NT2/D1 (cell line): Measurements from ENCODE around the gene TSHZ3.

Source experiments
- DNase-seq: peaks from one replicate; pipeline ENCODE4 v3.0.0-alpha.2; 2011; ENCODE audit warnings: low read depth, low spot score
- H3K27me3 ChIP-seq: 2 replicates; pipeline ENCODE4 v1.6.0; 2011; ENCODE audit warnings: mild to moderate bottlenecking; ENCODE audit not compliant: insufficient read length, insufficient read depth
- H3K36me3 ChIP-seq: 2 replicates; pipeline ENCODE4 v1.6.1; 2011; ENCODE audit warnings: mild to moderate bottlenecking, low read length, mixed read lengths; ENCODE audit not compliant: insufficient read depth, insufficient read length
- H3K4me1 ChIP-seq: 2 replicates; pipeline ENCODE4 v1.5.1; 2011; ENCODE audit not compliant: insufficient read depth, insufficient read length
- H3K4me3 ChIP-seq: 2 replicates; pipeline ENCODE4 v1.5.1; 2011; ENCODE audit warnings: low read depth; ENCODE audit not compliant: insufficient read length
- H3K9ac ChIP-seq: 2 replicates; pipeline ENCODE4 v1.6.0; 2011; ENCODE audit warnings: low read depth; ENCODE audit not compliant: insufficient read length
- H3K9me3 ChIP-seq: 2 replicates; pipeline ENCODE4 v1.5.1; 2011; ENCODE audit warnings: mild to moderate bottlenecking, low read length; ENCODE audit not compliant: insufficient read depth
- SUZ12 ChIP-seq: IDR thresholded peaks from 2 replicates; pipeline ENCODE4 v1.6.1; 2011; ENCODE audit not compliant: insufficient read length, insufficient read depth; ENCODE audit errors: extremely low read depth
- YY1 ChIP-seq: IDR thresholded peaks from 2 replicates; pipeline ENCODE4 v1.6.1; 2011; ENCODE audit not compliant: insufficient read length, insufficient read depth
- ZNF274 ChIP-seq: IDR thresholded peaks from 2 replicates; pipeline ENCODE4 v1.6.1; 2011; ENCODE audit warnings: mild to moderate bottlenecking, low read depth, low read length

TSHZ3 gene

DNA sequence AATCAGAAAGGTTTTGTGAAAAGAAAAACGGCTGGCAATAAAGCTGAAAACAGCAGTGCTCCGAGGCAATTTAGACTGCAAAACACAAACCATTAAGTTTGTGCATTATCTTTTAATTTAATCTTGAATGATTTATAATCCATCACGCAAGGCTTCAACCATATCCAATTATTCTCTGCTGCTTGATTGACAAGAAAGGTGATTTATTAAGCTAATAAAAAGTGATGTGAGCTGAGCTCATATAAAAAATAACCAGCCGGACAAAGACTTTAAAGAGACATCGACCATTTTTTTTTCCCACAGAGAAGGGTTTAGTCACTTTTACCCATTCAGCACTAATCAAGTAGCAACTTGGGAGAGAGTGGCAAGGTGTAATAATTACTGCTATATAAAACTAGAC lies 33.6 kb downstream of the TSHZ3 start:
- Histone ChIP-seq H3K9me3 (no peaks in the 10 kb centered on the region), H3K9ac (no peak overlapping the region), H3K4me1 (peaks cover 3% of the 10 kb centered on the region), H3K36me3 (no peaks in the 10 kb centered on the region), H3K4me3 (no peak overlapping the region), H3K27me3 (no peaks in the 10 kb centered on the region)
- DNase-seq = no peak
- TF ChIP-seq SUZ12 (no peak), ZNF274 (no peak), YY1 (no peak)

DNA sequence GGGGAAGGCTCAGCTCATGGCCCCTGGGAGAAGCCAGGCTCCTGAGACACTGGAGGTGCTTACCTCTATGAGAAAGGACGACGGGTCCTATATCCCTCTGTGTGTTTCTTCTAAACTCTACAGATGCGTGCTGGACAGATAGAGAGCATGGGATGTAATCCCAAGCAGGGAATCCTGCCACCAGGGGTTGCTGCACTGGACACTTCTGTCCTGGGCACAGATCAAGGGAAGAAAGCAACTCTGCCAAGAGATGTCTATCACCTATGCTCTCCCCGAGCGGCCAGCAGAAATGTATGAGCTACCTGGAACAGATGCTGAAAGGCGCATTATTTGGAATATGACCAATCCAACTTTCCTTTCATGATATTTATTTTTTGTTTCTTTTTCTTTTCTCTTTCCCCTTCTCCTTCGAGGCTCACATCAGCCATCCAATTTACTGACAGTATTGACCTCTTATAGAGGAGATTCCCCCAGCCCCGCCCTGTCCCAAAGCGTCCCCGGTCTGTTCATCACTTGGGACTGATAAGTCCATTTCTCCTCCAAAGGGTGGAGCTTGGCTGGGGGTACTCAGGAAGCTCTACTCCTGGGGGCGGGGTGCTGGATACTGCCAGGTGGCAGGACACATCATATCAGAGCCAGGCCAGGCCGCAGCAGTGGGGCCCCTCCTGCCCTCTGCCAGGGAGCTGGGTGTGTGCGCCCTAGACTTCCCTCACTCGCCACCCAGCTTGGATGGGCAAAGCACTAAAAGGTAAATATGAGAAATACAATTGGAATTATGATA lies 34.2 kb downstream of the TSHZ3 start:
- H3K9ac ChIP-seq = no peak overlapping the region
- TF ChIP-seq ZNF274 (no peak), YY1 (no peak), SUZ12 (no peak)
- peaks cover 3% of the 10 kb centered on the region for H3K4me1 ChIP-seq
- H3K9me3 ChIP-seq = no peaks in the 10 kb centered on the region
- H3K27me3 ChIP-seq = no peaks in the 10 kb centered on the region
- DNase-seq = no peak
- no peak overlapping the region for H3K4me3 ChIP-seq
- no peaks in the 10 kb centered on the region for H3K36me3 ChIP-seq

DNA sequence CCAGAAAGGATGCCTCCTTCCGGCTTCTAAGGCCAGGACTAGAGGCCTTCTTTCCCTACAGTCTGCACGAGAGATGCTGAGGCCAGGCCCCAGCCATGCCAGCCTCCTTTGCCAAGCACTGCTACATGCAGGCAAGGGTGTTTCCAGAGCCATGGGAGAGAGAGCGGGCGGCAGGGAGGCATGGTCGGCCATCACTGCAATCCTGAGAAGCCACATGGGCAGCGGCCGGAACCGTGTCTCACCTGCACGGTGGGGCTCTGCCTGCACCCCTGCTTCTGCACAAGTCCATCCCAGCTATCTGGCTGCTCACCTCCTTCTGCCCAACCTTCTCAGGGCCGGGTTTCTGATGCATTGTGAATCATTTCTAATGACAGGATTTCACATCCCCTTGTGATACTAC lies 35.1 kb downstream of the TSHZ3 start:
- no peak overlapping the region for H3K9ac ChIP-seq
- H3K36me3 ChIP-seq = no peaks in the 10 kb centered on the region
- H3K4me3 ChIP-seq = no peak overlapping the region
- DNase-seq = no peak
- H3K4me1 ChIP-seq = peaks cover 3% of the 10 kb centered on the region
- no peaks in the 10 kb centered on the region for H3K9me3 ChIP-seq
- no peaks in the 10 kb centered on the region for H3K27me3 ChIP-seq
- TF ChIP-seq SUZ12 (no peak), ZNF274 (no peak), YY1 (no peak)

- H3K9me3 ChIP-seq = no peaks in the 10 kb centered on the region
- TF ChIP-seq YY1 (no peak), ZNF274 (no peak), SUZ12 (no peak)
Measured at GRCh38 chr19:31313291-31314030, 35.8 kb downstream of the TSHZ3 start.

GRCh38 chr19:31312677-31313244 lies 36.5 kb downstream of the TSHZ3 start:
- Histone ChIP-seq H3K9me3 (no peaks in the 10 kb centered on the region), H3K4me1 (peaks cover 3% of the 10 kb centered on the region)

More at GRCh38 chr19:31313291-31314030, 35.8 kb downstream of the TSHZ3 start:
- Histone ChIP-seq H3K4me1 (peaks cover 3% of the 10 kb centered on the region), H3K9ac (no peak overlapping the region), H3K36me3 (no peaks in the 10 kb centered on the region), H3K4me3 (no peak overlapping the region), H3K27me3 (no peaks in the 10 kb centered on the region)
- DNase-seq = no peak

DNA sequence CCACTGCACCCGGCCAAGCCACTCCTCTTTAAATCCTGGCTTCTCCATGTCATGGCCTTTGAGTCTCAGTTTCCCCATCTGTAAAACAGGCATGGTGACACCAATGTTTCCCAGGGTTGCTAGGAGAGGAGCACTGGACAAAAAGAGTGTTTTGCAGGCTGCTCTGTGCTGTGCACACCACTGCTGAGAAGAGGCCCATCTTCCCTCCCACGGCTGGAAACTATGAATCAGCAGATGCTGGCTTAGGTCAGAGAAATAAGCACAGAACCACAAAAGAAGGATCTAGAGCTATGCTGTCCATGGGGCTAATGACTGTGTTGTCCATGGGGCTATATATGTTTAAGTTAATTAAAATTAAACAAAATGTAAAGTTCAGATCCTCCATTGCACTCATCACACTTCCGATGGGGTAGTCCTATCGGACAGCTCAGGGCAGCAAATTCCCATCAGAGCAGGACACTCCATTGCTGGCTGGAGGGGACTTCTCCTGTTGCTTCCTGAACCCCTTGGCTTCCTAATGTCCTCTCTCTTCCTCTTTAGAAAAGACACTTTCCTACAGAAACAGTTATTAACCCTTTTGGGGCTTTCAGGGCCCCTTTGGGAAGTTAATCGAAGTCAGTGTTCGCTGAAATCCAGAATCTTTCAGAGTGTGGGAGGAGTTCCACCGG lies 37.1 kb downstream of the TSHZ3 start:
- no peak for TF ChIP-seq SUZ12
- TF ChIP-seq ZNF274 = no peak
- no peak for TF ChIP-seq YY1
- Histone ChIP-seq H3K9ac (no peak overlapping the region), H3K4me1 (peaks cover 3% of the 10 kb centered on the region), H3K9me3 (no peaks in the 10 kb centered on the region), H3K36me3 (no peaks in the 10 kb centered on the region), H3K4me3 (no peak overlapping the region), H3K27me3 (no peaks in the 10 kb centered on the region)
- DNase-seq = no peak

More at GRCh38 chr19:31312677-31313244, 36.5 kb downstream of the TSHZ3 start:
- no peak for TF ChIP-seq SUZ12
- no peak for TF ChIP-seq ZNF274
- TF ChIP-seq YY1 = no peak
- H3K9ac ChIP-seq = no peak overlapping the region
- no peak for DNase-seq
- no peak overlapping the region for H3K4me3 ChIP-seq
- H3K27me3 ChIP-seq = no peaks in the 10 kb centered on the region
- no peaks in the 10 kb centered on the region for H3K36me3 ChIP-seq
